Endothelial cell of umbilical vein (primary cell): ENCODE results near the gene KRCC1. TPM values are rescaled to one million over a fixed set of nuclear protein-coding genes. Genes with fewer than 3 reads are reported as not detected.

Source experiments
- BruUV-seq: library from RNA; stranded (reverse); fragments of 400-500 nt; replicated peaks from 2 replicates; lab custom pipeline; 2021; lab: Mats Ljungman, UMichigan
- CTCF ChIA-PET: fragments of 300-600, 350-600 bp; sonication (Branson Sonifier 250); formaldehyde crosslinking; loops from one replicate; lab custom pipeline; 2021; ENCODE audit warnings: antibody characterized with exemption, inconsistent platforms; lab: Charles Lee
- POLR2A ChIA-PET: fragments of 300-600, 350-600 bp; sonication (Branson Sonifier 250); formaldehyde crosslinking; loops from one replicate; lab custom pipeline; 2021; ENCODE audit warnings: antibody characterized with exemption, inconsistent platforms; lab: Charles Lee
- DNase-seq: peaks from one replicate; pipeline ENCODE4 v3.0.0-alpha.2; 2011; ENCODE audit warnings: low read depth, low spot score
- FAIRE-seq: peaks from 2 replicates; lab custom pipeline; 2011; peaks lifted over from hg19 to GRCh38; lab: Jason Lieb, UNC
- H2AFZ ChIP-seq: 2 replicates; pipeline ENCODE4 v1.6.0; 2012; ENCODE audit warnings: low read depth, low read length, control low read depth, inconsistent platforms
- H3K27ac ChIP-seq: 2 replicates; pipeline ENCODE4 v1.5.1; 2011; ENCODE audit warnings: low read depth, mild to moderate bottlenecking, control low read depth, low read length, moderate library complexity; ENCODE audit not compliant: insufficient read depth
- H3K27me3 ChIP-seq, 2 experiments: 2 replicates each; pipeline versions ENCODE4 v1.6.0 to v1.6.1; 2011; ENCODE audit warnings: low read length in 2 of 2, mixed read lengths in 1 of 2; ENCODE audit not compliant: control insufficient read depth in 2 of 2, insufficient read depth in 2 of 2
- H3K36me3 ChIP-seq, 2 experiments: 2 replicates in 1 of 2; 3 replicates in 1 of 2; pipeline ENCODE4 v1.5.1; 2011; ENCODE audit warnings: low read length in 2 of 2, mild to moderate bottlenecking in 1 of 2, moderate library complexity in 1 of 2; ENCODE audit not compliant: control insufficient read depth in 2 of 2, insufficient read depth in 2 of 2; ENCODE audit errors: extremely low read depth in 1 of 2
- H3K4me1 ChIP-seq: 3 replicates; pipeline ENCODE4 v1.5.1; 2011; ENCODE audit warnings: mild to moderate bottlenecking, low read length; ENCODE audit not compliant: control insufficient read depth, insufficient read depth; ENCODE audit errors: extremely low read depth
- H3K4me2 ChIP-seq: 2 replicates; pipeline ENCODE4 v1.6.1; 2011; ENCODE audit warnings: low read length, control low read depth, mixed read lengths; ENCODE audit not compliant: insufficient read depth
- H3K4me3 ChIP-seq, 3 experiments: fragments of 200-600 bp in 1 of 3; sonication (generic), shearing (Covaris generic) in 1 of 3; replicated peaks in 1 of 3; 2 replicates each; pipeline ENCODE4 v1.5.1; 2011 to 2016; ENCODE audit warnings: control low read depth in 3 of 3, low read length in 3 of 3, mild to moderate bottlenecking in 2 of 3, inconsistent platforms in 1 of 3, low read depth in 1 of 3, moderate library complexity in 1 of 3; ENCODE audit not compliant: insufficient read depth in 1 of 3
- H3K79me2 ChIP-seq: 2 replicates; pipeline ENCODE4 v1.6.0; 2012; ENCODE audit warnings: low read length, inconsistent platforms; ENCODE audit not compliant: control insufficient read depth, insufficient read depth
- H3K9ac ChIP-seq: replicated peaks from 2 replicates; pipeline ENCODE3; 2011; ENCODE audit warnings: low read length, control low read depth; ENCODE audit not compliant: insufficient read depth; ENCODE audit errors: extremely low read depth
- H3K9me1 ChIP-seq: replicated peaks from 3 replicates; pipeline ENCODE4 v1.6.0; 2011; ENCODE audit warnings: mild to moderate bottlenecking, low read length; ENCODE audit not compliant: control insufficient read depth, insufficient read depth; ENCODE audit errors: extremely low read depth
- H3K9me3 ChIP-seq: replicated peaks from 2 replicates; pipeline ENCODE4 v1.5.1; 2012; ENCODE audit warnings: low read length, inconsistent platforms; ENCODE audit not compliant: control insufficient read depth, insufficient read depth
- H4K20me1 ChIP-seq: replicated peaks from 2 replicates; pipeline ENCODE3; 2011; ENCODE audit warnings: mild to moderate bottlenecking, low read length; ENCODE audit not compliant: control insufficient read depth, insufficient read depth; ENCODE audit errors: extremely low read depth
- CTCF ChIP-seq, 2 donors: IDR thresholded peaks; 1 replicate in 1 of 2; 2 replicates in 1 of 2; pipeline ENCODE4 v1.5.1; 2011; ENCODE audit warnings: low read length in 2 of 2, mild to moderate bottlenecking in 2 of 2, moderate library complexity in 2 of 2, control low read depth in 1 of 2, inconsistent platforms in 1 of 2, low read depth in 1 of 2; ENCODE audit not compliant: insufficient read depth in 1 of 2; ENCODE audit errors: extremely low read depth in 1 of 2
- EZH2 ChIP-seq: IDR thresholded peaks from 2 replicates; pipeline ENCODE4 v1.6.1; 2012; ENCODE audit warnings: borderline replicate concordance, low read depth, mild to moderate bottlenecking, moderate library complexity, low read length, inconsistent platforms; ENCODE audit not compliant: severe bottlenecking
- JUN ChIP-seq: IDR thresholded peaks from 2 replicates; pipeline ENCODE4 v1.6.1; 2011; ENCODE audit warnings: borderline replicate concordance, low read depth; ENCODE audit not compliant: insufficient read length, insufficient read depth
- MAX ChIP-seq: IDR thresholded peaks from 2 replicates; pipeline ENCODE4 v1.6.1; 2011; ENCODE audit not compliant: insufficient read depth, insufficient read length
- POLR2AphosphoS5 ChIP-seq: IDR thresholded peaks from 2 replicates; pipeline ENCODE4 v1.6.1; 2012; ENCODE audit warnings: low read depth, mild to moderate bottlenecking, control low read depth, low read length, moderate library complexity; ENCODE audit not compliant: insufficient read depth
- dilution Hi-C: fragments of 300-500 bp; cut with MboI; formaldehyde crosslinking; loops from one replicate; pipeline ENCODE4 v1.15.0; 2019; ENCODE audit warnings: low sequenced_read_pairs; ENCODE audit not compliant: extremely low pct_ligation_motif_present
- intact Hi-C: fragments of 100-400 bp; cut with micrococcal nuclease; formaldehyde crosslinking; loops from one replicate; pipeline ENCODE4 v1.10.0; 2022
- polyA plus RNA-seq, 4 experiments: library from polyadenylated mRNA; depleted of rRNA in 3 of 4; stranded (reverse) in 3 of 4; unstranded in 1 of 4; fragments of >200 nt; gene quantifications; 2 replicates each; pipeline versions ENCODE4 v1.2.1 to v1.2.3, GENCODE V29; 2011 to 2012; ENCODE audit warnings: missing spikeins in 1 of 4
- total RNA-seq: library from RNA; stranded (reverse); gene quantifications from 2 replicates; pipeline ENCODE4 v1.2.3, GENCODE V29; 2021

The KRCC1 gene
- total and polyA plus RNA-seq, 2 donors (not counting 3 experiments of a cell fraction or from before 2014, with no cell fraction given): 7.4 to 15.0 TPM

GRCh38 chr2:88036182-88036581, 19.4 kb downstream of the KRCC1 start:
- Histone ChIP-seq H3K36me3 (peaks cover 1 to 5% of the 10 kb centered on the region in 2 experiments), H3K4me3 (no peak overlapping the region), H3K4me2 (no peak overlapping the region), H3K9me3 (no peaks in the 10 kb centered on the region), H3K27ac (no peak overlapping the region), H2AFZ (no peak overlapping the region), H3K9me1 (no peaks in the 10 kb centered on the region), H3K4me1 (peaks cover 9% of the 10 kb centered on the region), H4K20me1 (no peaks in the 10 kb centered on the region), H3K9ac (no peak overlapping the region), H3K79me2 (no peaks in the 10 kb centered on the region), H3K27me3 (no peaks in the 10 kb centered on the region)
- TF ChIP-seq JUN (no peak), CTCF (IDR thresholded peaks at IDR 0.05; ENCODE audit: extremely low read depth in 1 of 2, insufficient read depth in 1 of 2, low read depth in 1 of 2, low read length in 2 of 2) (no peak), POLR2AphosphoS5 (no peak), MAX (no peak), EZH2 (no peak)
- intact Hi-C loops: no loop called here
- POLR2A ChIA-PET: no interaction called here
- no peak for FAIRE-seq
- CTCF ChIA-PET: interaction anchor here (1.6 kb wide), 1 partner anchor 24 kb away, joined by 6 read pairs; no protein-coding TSS in a partner anchor
- no peak for DNase-seq
- dilution Hi-C loops: no loop called here
- BruUV-seq: no TSS peak
